Upper lobe of left lung (tissue), 6 donors: ENCODE measurements around the gene CANX. TPM values are rescaled to one million over a fixed set of nuclear protein-coding genes. Genes with fewer than 3 reads are reported as not detected.

ENCODE experiments used
- ATAC-seq, 2 donors: fragments of 200-7000 bp; cut with Tn5 transposase; one replicate each; pipeline ENCODE4 v1.9.1; 2022; ENCODE audit warnings: mild to moderate bottlenecking in 2 of 2, moderate library complexity in 2 of 2; ENCODE audit not compliant: low FRiP score in 2 of 2
- DNase-seq, 2 donors: peaks; one replicate each; pipeline ENCODE4 v3.0.0-alpha.2; 2019 to 2020
- H3K27ac ChIP-seq, 4 donors: fragments of 200-600 bp; sonication (generic); one replicate each; pipeline ENCODE4 v1.5.1; 2016 to 2019
- H3K27me3 ChIP-seq, 4 donors: fragments of 200-600 bp; sonication (generic); one replicate each; pipeline ENCODE4 v1.5.1; 2017 to 2019
- H3K36me3 ChIP-seq, 4 donors: fragments of 200-600 bp; sonication (generic); one replicate each; pipeline ENCODE4 v1.5.1; 2016 to 2019
- H3K4me1 ChIP-seq, 4 donors: fragments of 200-600 bp; sonication (generic); one replicate each; pipeline ENCODE4 v1.5.1; 2018 to 2019
- H3K4me3 ChIP-seq, 4 donors: fragments of 200-600 bp; sonication (generic); one replicate each; pipeline ENCODE4 v1.5.1; 2017 to 2019; ENCODE audit warnings: mild to moderate bottlenecking in 2 of 4, moderate library complexity in 1 of 4
- H3K9me3 ChIP-seq, 4 donors: fragments of 200-600 bp; sonication (generic); one replicate each; pipeline ENCODE4 v1.5.1; 2018 to 2019
- CTCF ChIP-seq, 6 experiments: fragments of 450-650 bp in 4 of 6; fragments of 200-600 bp in 2 of 6; sonication (generic) in 2 of 6; IDR thresholded peaks; one replicate each; pipeline ENCODE4 v1.5.1; 2016 to 2019; ENCODE audit warnings: antibody characterized with exemption in 6 of 6
- EP300 ChIP-seq, 4 donors: sonication (generic); formaldehyde crosslinking; IDR thresholded peaks; one replicate each; pipeline ENCODE4 v1.5.1; 2017; ENCODE audit warnings: antibody characterized with exemption in 4 of 4, control low read depth in 2 of 4
- POLR2A ChIP-seq, 4 donors: fragments of 450-650 bp; IDR thresholded peaks; one replicate each; pipeline ENCODE4 v1.5.1; 2016 to 2017; ENCODE audit warnings: antibody characterized with exemption in 4 of 4, mild to moderate bottlenecking in 2 of 4
- POLR2AphosphoS5 ChIP-seq, 2 donors: sonication (generic); formaldehyde crosslinking; IDR thresholded peaks; one replicate each; pipeline ENCODE4 v1.5.1; 2017; ENCODE audit warnings: antibody characterized with exemption in 2 of 2
- WGBS, 2 donors: methylation state at CpG; one replicate each; pipeline ENCODE4 v1.1.5; 2017 to 2018; 5-methylcytosine and 5-hydroxymethylcytosine counted together
- total RNA-seq, 6 donors: library from RNA; depleted of rRNA in 4 of 6; stranded (reverse); fragments of >200 nt in 4 of 6; gene quantifications; one replicate each; pipeline versions ENCODE4 v1.1.0 to v1.2.1, GENCODE V29; 2016 to 2021
- donor health status: DM: no; HTN: no; CAD: no; lungs with moderate emphysema.
- donor health status: DM: no; HTN: yes; CAD: no; lungs with severe emphysema.

Gene CANX
- total RNA-seq, 6 donors from 2014 or later = 139 to 754 (median 342) TPM

- 92 to 97% methylated on average over 5 to 9 of the region's 9 CpGs for WGBS, 2 donors
- TF ChIP-seq POLR2AphosphoS5 (IDR thresholded peaks at IDR 0.05) = no peak
- no peak for TF ChIP-seq EP300 (IDR thresholded peaks at IDR 0.05)
- no peak for TF ChIP-seq POLR2A (IDR thresholded peaks at IDR 0.05)
- TF ChIP-seq CTCF (IDR thresholded peaks at IDR 0.05) = no peak
- H3K9me3 ChIP-seq = no peaks in the 10 kb centered on the region
- ATAC-seq = no peak
- no peak overlapping the region for H3K27ac ChIP-seq
- no peak overlapping the region for H3K4me3 ChIP-seq
- no peak for DNase-seq
- no peaks in the 10 kb centered on the region for H3K27me3 ChIP-seq
- peaks cover 38 to 100% (median 77%) of the 10 kb centered on the region in 4 donors for H3K36me3 ChIP-seq
- peaks cover 0 to 14% (median 10%) of the 10 kb centered on the region in 4 donors for H3K4me1 ChIP-seq
These were observed 74.9 kb downstream of the CANX start for GRCh38 chr5:179773686-179774040.

GRCh38 chr5:179774442-179774841 is 75.7 kb downstream of the CANX start:
- DNase-seq (peak in 1 of 2 donors; percentile 70), ATAC-seq (no peak)
- Histone ChIP-seq H3K4me1 (peaks cover 0 to 15% (median 9%) of the 10 kb centered on the region in 4 donors), H3K9me3 (no peaks in the 10 kb centered on the region), H3K4me3 (no peak overlapping the region), H3K27me3 (no peaks in the 10 kb centered on the region), H3K27ac (no peak overlapping the region), H3K36me3 (peaks cover 32 to 100% (median 70%) of the 10 kb centered on the region in 4 donors)
- WGBS, 2 donors = 93 to 96% methylated on average over 3 to 10 of the region's 12 CpGs
- TF ChIP-seq POLR2A (IDR thresholded peaks at IDR 0.05) (no peak), EP300 (IDR thresholded peaks at IDR 0.05) (no peak), POLR2AphosphoS5 (IDR thresholded peaks at IDR 0.05) (no peak), CTCF (IDR thresholded peaks at IDR 0.05) (no peak)

- peak in 1 of 2 donors; percentile 38 for ATAC-seq
- 81 to 82% methylated on average over 8 to 11 of the region's 11 CpGs for WGBS, 2 donors
- H3K4me3 ChIP-seq = no peak overlapping the region
- DNase-seq = no peak
- no peak overlapping the region for H3K27ac ChIP-seq
- H3K36me3 ChIP-seq = peaks cover 18 to 93% (median 50%) of the 10 kb centered on the region in 4 donors
- H3K9me3 ChIP-seq = no peaks in the 10 kb centered on the region
- H3K27me3 ChIP-seq = no peaks in the 10 kb centered on the region
- TF ChIP-seq POLR2A (IDR thresholded peaks at IDR 0.05) = no peak
- no peak for TF ChIP-seq POLR2AphosphoS5 (IDR thresholded peaks at IDR 0.05)
- no peak for TF ChIP-seq EP300 (IDR thresholded peaks at IDR 0.05)
- TF ChIP-seq CTCF (IDR thresholded peaks at IDR 0.05) = no peak
- H3K4me1 ChIP-seq = peaks cover 4 to 15% (median 7%) of the 10 kb centered on the region in 4 donors
These were observed 77.7 kb downstream of the CANX start for GRCh38 chr5:179776411-179776938.

- Histone ChIP-seq H3K4me1 (peaks cover 4 to 15% (median 7%) of the 10 kb centered on the region in 4 donors), H3K9me3 (no peaks in the 10 kb centered on the region), H3K27ac (no peak overlapping the region), H3K36me3 (peaks cover 14 to 83% (median 40%) of the 10 kb centered on the region in 4 donors), H3K4me3 (no peak overlapping the region), H3K27me3 (no peaks in the 10 kb centered on the region)
- 94 to 95% methylated on average over 9 to 10 of the region's 10 CpGs for WGBS, 2 donors
- DNase-seq = no peak
- TF ChIP-seq CTCF (IDR thresholded peaks at IDR 0.05) = no peak
- TF ChIP-seq POLR2AphosphoS5 (IDR thresholded peaks at IDR 0.05) = no peak
- TF ChIP-seq EP300 (IDR thresholded peaks at IDR 0.05) = no peak
- TF ChIP-seq POLR2A (IDR thresholded peaks at IDR 0.05) = no peak
- ATAC-seq = no peak
These were observed 78.7 kb downstream of the CANX start for GRCh38 chr5:179777456-179777855.

GRCh38 chr5:179777909-179778308 is 79.1 kb downstream of the CANX start:
- no peak overlapping the region for H3K27ac ChIP-seq
- DNase-seq = no peak
- TF ChIP-seq POLR2AphosphoS5 (IDR thresholded peaks at IDR 0.05) (no peak), POLR2A (IDR thresholded peaks at IDR 0.05) (no peak), CTCF (IDR thresholded peaks at IDR 0.05) (no peak)
- peaks cover 4 to 15% (median 7%) of the 10 kb centered on the region in 4 donors for H3K4me1 ChIP-seq
- WGBS, 2 donors = 59 to 75% methylated on average over 9 of the region's 9 CpGs
- H3K4me3 ChIP-seq = no peak overlapping the region
- H3K9me3 ChIP-seq = no peaks in the 10 kb centered on the region
- peaks cover 14 to 79% (median 36%) of the 10 kb centered on the region in 4 donors for H3K36me3 ChIP-seq
- ATAC-seq = peak in 1 of 2 donors; percentile 51
- H3K27me3 ChIP-seq = no peaks in the 10 kb centered on the region
